HG03280 (cell line): ENCODE data around the gene MYO1D.
A peak's percentile ranks its signal among the peaks of the same experiment; 100 is the strongest.
"Not testable (repeated sequence)": the region's sequence is repeated elsewhere in the genome, so short reads cannot be mapped to it uniquely, and the experiment has no call there.

Experiments used
- ATAC-seq: cut with Tn5 transposase; IDR thresholded peaks from one replicate; pipeline ENCODE4 v1.9.1; 2021; ENCODE audit warnings: mild to moderate bottlenecking, moderate library complexity; ENCODE audit not compliant: unreplicated experiment

MYO1D gene

DNA sequence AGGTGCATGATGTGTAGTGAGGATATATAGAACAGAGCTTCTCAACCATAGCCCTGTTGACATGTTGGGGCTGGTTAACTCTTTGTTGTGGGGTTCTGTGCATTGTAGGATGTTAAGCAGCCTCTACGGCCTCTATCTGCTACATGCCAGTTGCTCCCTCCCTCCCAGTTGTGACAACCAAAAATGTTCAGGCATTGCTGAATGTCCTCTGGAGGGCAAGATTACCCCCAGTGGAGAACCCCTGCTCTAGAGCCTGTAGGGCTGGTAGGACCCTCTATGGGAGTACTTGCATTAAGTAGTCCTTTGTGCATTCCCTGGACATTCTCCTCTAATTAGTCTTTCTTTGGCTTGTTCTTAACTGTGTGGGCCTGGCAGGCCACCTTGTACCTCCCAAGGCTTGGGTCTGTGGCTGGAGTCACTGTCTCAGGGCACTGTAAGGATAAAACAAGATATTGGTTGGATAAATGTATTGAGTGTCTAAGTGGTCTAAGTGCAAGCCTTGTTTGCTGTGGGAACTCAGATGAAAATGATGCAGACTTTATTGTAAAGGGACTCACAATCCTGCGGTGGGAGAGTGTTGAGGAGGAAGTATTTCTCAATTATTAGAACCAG lies 19.8 kb upstream of the MYO1D start:
- no peak for ATAC-seq

DNA sequence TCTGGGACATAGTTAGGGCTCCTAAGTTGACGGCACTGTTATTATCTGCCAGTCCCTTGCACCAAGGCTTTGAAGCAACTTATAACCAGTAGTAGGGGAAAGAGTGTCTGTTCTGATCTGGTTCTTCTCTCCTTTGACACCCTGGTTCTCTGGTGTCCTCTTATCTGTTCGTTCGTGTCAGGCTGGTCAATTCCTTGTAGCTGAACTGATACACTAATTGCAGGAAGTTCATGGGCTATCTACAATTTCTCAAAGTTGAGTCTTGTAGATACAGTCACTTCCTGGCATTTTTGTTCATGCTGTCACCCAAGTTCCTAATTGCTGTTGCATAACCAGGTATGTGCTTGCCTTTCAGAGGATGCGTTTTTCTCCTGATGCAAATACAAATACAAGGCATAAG lies 17.3 kb upstream of the MYO1D start:
- ATAC-seq, result no peak

DNA sequence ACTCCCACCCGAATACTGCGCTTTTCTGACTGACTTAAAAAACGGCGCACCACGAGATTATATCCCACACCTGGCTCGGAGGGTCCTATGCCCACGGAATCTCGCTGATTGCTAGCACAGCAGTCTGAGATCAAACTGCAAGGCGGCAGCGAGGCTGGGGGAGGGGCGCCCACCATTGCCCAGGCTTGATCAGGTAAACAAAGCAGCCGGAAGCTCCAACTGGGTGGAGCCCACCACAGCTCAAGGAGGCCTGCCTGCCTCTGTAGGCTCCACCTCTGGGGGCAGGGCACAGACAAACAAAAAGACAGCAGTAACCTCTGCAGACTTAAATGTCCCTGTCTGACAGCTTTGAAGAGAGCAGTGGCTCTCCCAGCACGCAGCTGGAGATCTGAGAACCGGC lies 10.5 kb upstream of the MYO1D start:
- ATAC-seq, result not testable (repeated sequence)

- not testable (repeated sequence) for ATAC-seq
Observed at GRCh38 chr17:32886951-32887350, 10.0 kb upstream of the MYO1D start.

- no peak for ATAC-seq
Observed at GRCh38 chr17:32882734-32883133, 5.8 kb upstream of the MYO1D start.

DNA sequence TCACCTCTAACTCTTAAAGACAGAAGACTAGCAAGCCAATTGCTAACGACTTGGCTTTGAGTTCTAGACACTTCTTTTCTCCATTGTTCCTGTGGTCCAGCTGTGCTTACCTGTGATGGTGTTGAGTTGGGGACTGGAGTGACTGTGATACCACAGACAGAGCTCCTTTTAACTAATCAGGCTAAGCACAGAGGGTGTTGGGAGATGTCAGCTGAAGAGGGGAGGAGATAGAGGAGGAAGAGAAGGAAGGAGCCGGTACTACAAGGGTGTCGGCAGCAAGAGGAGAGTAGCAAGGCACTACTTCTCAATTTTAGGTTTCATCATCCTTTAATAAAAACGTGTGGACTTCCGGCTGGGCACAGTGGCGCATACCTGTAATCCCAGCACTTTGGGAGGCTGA lies 5.1 kb upstream of the MYO1D start:
- no peak for ATAC-seq

GRCh38 chr17:32880671-32881453 lies 3.9 kb upstream of the MYO1D start:
- no peak for ATAC-seq

- no peak for ATAC-seq
Observed at GRCh38 chr17:32879134-32879533, 2.2 kb upstream of the MYO1D start.

DNA sequence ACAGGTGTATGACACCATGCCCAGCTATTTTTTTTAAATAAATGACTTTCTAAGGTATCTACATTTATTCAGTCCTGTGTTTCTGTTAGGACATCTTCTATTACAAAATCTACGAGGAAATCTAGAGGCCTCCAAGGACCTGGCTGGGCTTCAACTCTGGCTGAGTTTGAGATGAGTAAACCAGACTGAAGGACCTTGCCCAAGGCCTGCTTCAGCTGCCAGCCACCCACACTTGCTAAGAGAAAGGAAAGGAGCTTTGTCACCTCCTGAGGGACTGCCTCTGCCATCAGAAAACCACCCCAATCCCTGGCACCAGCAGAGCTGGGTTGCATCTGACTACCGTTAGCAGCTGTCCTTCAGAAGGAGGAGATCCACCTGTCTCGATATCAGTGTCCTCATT lies 1.3 kb upstream of the MYO1D start:
- ATAC-seq, result no peak

- ATAC-seq, result peak; percentile 87
Observed at GRCh38 chr17:32877164-32877764, 340 bp upstream of the MYO1D start.

GRCh38 chr17:32875923-32876416 lies 954 bp downstream of the MYO1D start:
- ATAC-seq, result no peak

DNA sequence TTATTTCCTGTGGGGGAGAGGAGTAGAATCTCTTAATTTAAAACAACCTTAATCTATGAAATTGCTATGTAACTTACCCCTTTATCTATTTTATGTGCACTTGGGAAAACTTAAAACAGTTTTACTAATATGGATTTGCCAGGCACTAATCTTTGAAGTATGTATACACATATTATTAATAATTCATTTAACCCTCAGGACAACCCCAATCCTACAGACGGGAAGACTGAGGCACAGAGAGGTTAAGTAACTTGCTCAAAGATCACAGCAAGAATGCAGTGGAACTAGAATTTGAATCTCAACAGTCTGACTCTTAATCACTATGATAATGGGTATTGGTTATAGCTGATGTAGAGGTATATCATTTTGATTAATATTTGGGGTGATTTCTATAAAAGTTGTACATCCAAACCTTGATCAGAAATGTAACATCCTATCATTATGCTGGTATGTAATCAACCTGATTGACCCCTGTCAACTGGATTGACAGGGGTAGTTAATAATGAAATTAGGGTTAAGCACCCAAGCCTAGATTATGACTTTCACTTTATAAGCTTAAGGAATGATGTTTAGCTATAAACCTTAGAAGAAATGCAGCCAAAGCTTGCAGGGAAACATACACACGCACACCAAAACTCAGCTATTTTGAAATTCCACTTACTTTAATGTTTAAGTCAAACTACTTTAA lies 1.6 kb downstream of the MYO1D start:
- ATAC-seq, result no peak

DNA sequence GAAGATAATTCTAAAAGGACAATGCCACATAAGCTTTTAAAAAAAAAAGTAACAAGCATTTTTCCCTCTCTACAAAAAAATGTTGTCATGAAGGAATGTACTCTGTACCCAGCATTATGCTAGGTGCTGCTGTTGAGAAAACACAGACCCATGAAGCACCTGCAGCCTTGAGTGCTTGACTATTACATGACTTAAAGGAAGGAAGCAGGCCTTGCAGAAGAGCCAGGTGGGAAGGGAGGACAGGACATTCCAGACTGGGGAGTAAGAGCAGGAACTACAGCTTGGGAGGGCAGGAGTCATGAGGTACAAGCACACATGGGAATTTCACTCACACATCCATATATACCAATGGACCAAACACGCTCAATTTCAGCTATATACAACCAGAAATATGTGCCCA lies 3.8 kb downstream of the MYO1D start:
- ATAC-seq, result no peak

GRCh38 chr17:32871746-32872145 lies 5.2 kb downstream of the MYO1D start:
- ATAC-seq, result no peak

GRCh38 chr17:32870969-32871368 lies 6.0 kb downstream of the MYO1D start:
- no peak for ATAC-seq

DNA sequence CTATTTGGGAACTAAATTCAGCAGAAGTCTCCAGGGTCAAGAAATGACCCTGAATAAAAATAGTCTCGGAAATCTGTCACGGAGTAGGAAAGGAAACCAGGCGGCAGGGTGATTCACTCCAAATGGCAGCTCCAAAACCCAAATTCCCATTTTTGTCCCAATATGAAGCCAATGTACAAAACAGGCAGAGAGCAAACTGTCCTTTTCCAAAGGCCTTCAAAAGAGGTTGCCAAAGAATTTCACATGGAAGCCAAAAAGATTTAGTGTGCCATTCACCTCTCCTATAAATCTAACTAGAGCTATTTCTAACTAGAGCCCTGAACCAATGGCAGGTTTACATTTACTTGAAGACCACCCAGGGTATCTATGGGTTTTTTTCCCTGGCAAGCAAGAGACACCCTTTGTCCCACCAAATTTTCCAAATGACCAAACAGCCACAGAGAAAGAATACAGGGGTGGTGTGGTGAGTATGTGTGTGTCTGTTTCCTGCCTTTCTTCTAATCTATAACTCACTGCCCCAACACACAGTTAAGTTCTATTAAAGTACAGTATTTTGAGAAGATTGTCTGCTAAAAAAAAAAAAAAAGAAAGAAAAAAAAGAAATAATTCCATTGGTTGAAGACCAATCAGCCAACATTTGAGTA lies 6.8 kb downstream of the MYO1D start:
- no peak for ATAC-seq

DNA sequence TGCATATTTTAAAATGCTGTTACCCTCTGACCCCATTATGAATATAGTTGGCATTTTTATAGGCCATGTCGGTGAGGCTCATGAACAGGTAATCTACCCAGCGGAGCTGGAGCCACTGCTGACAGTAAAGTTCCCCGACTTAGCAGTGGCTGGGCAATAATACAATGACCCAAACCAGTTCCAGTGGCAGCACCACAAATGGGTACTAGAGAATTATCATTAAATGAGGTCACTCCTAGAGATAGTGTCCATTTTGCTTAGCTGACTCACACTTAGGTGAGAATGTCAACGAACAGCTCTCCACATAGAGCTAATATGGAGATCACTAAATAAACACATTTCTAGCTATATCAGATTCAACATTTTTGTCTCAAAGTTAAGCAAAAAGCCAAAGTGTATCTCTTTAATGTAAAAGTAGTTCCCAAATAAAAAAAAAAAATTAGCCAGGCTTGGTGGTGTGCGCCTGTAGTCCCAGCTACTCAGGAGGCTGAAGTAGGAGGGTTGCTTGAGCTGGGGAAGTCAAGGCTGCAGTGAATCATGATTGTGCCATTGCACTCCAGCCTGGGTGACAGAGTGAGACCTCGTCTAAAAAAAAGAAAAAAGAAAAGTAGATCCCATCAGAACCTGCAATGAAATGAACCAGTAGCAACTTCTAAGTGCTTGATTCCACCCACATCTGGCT lies 7.4 kb downstream of the MYO1D start:
- ATAC-seq, result no peak

DNA sequence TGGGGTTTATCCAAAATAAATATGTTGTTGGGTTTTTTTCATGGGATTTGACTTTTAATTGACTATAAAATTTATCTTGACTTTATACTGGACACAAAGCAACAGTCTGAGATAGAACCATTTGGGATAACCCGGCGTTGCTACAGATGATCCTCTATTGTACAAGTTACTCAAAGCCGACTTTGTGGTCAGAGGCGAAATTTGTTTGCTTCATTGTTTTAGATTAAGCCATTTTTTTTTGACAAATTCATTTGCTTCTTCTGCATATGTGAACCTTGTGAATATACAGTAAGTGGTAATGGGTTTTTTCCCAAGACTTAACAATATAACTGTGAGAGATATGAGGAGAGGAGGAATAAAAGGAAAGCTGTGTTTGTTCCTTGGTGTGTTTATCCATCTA lies 11.8 kb downstream of the MYO1D start:
- no peak for ATAC-seq

GRCh38 chr17:32863559-32863958 lies 13.4 kb downstream of the MYO1D start:
- ATAC-seq, result no peak

DNA sequence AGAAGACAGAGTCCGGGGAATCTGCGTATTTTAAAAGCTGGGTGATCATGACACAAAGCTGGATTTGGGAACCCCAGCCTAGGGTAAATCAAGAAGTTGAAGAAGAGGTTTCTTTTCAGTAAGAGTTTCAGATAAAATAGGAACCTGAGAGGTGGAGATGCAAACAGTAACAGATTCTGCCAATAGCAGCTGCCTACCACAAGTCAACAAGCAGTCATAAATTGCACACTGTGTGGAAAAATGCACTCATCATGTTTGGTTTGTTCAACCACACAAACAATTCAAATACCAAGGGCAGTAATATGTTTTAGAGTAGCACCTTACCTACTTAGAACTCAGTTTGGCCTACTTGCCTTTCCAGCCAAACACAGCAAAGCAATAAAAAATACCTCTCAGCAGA lies 14.0 kb downstream of the MYO1D start:
- ATAC-seq, result no peak
